Measurements from ENCODE around the gene ILKAP.

- TF ChIP-seq YY1 (IDR thresholded peaks at IDR 0.05; ENCODE audit: insufficient read depth, insufficient read length), result no peak
- TF ChIP-seq SUZ12 (IDR thresholded peaks at IDR 0.05; ENCODE audit: extremely low read depth, insufficient read depth, insufficient read length), result no peak
Measured at GRCh38 chr2:238227587-238228032, 24.1 kb upstream of the ILKAP start.

Data from NT2/D1 (cell line).